Vagina (tissue), 2 donors: ENCODE measurements around the gene GPR55. TPM values are rescaled to one million over a fixed set of nuclear protein-coding genes. Genes with fewer than 3 reads are reported as not detected.

Experiments used
- DNase-seq, 2 donors: peaks; one replicate each; pipeline ENCODE4 v3.0.0-alpha.2; 2017; ENCODE audit errors: extremely low spot score in 2 of 2
- H3K27ac ChIP-seq: fragments of 200-600 bp; sonication (generic); one replicate; pipeline ENCODE4 v1.5.1; 2019
- H3K27me3 ChIP-seq: fragments of 200-600 bp; sonication (generic); one replicate; pipeline ENCODE4 v1.5.1; 2019
- H3K36me3 ChIP-seq, 2 donors: fragments of 200-600 bp; sonication (generic); one replicate each; pipeline ENCODE4 v1.5.1; 2017 to 2019
- H3K4me1 ChIP-seq: fragments of 200-600 bp; sonication (generic); one replicate; pipeline ENCODE4 v1.5.1; 2019
- H3K4me3 ChIP-seq, 2 donors: fragments of 200-600 bp; sonication (generic); 1 replicate in 1 of 2; 2 replicates in 1 of 2; pipeline ENCODE4 v1.5.1; 2016 to 2019
- H3K9me3 ChIP-seq: fragments of 200-600 bp; sonication (generic); one replicate; pipeline ENCODE4 v1.5.1; 2019
- POLR2A ChIP-seq, 2 donors: fragments of 450-650 bp; IDR thresholded peaks; one replicate each; pipeline ENCODE4 v1.6.1; 2017; ENCODE audit warnings: antibody characterized with exemption in 2 of 2, mild to moderate bottlenecking in 2 of 2, moderate library complexity in 2 of 2
- POLR2AphosphoS5 ChIP-seq, 2 donors: sonication (generic); formaldehyde crosslinking; IDR thresholded peaks; one replicate each; pipeline ENCODE4 v1.9.0; 2017; ENCODE audit warnings: antibody characterized with exemption in 2 of 2, mild to moderate bottlenecking in 2 of 2, low read depth in 1 of 2; ENCODE audit not compliant: insufficient read depth in 1 of 2
- intact Hi-C: fragments of 100-400 bp; cut with DNase I; formaldehyde crosslinking; loops from one replicate; pipeline ENCODE4 v1.15.1; 2023
- total RNA-seq: library from RNA; depleted of rRNA; stranded (reverse); fragments of >200 nt; gene quantifications from one replicate; pipeline ENCODE4 v1.2.3, GENCODE V29; 2016
- TF ChIP-seq, protein P1 (sequence below), 3 experiments: fragments of 450-650 bp in 2 of 3; fragments of 200-600 bp in 1 of 3; sonication (generic) in 1 of 3; IDR thresholded peaks; one replicate each; pipeline ENCODE4 v1.5.1; 2017 to 2019; ENCODE audit warnings: antibody characterized with exemption in 3 of 3, mild to moderate bottlenecking in 2 of 3, moderate library complexity in 2 of 3

GPR55 gene
- total RNA-seq, 1 donor from 2014 or later = 2.7 TPM

DNA sequence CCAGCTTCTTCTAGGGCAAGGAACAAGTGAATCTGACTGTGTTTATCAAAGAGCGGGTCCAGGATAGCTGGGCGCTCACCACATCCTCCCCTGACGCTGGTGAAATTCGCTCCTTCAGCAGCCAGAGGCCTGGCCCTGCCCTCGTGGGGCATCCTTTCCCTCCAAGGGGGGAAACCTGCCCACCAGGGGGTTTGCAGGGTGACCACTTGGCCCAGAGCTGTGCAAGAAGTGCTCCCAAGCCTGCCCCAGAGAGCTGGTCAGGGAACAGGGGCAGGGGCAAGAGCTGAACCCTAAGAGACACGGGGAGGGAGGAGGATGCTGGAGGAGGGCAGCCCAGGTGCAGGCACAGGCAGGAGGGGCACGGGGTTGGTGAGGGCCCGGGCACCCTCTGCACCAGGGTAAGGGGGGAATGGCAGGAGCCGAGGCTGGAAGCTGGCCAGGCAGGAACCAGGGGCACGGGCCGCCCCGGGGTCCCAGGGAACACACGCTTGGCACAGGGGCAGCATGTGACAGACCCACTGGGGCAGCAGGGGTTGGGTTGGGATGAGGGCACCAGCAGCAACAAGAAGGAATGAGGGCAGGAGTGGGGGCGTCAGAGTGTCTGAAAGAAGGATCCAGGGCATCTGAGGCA, 2.8 kb upstream of the GPR55 start:
- Histone ChIP-seq H3K4me3 (no peak overlapping the region), H3K27ac (no peak overlapping the region), H3K36me3 (no peaks in the 10 kb centered on the region), H3K27me3 (no peaks in the 10 kb centered on the region), H3K9me3 (no peaks in the 10 kb centered on the region), H3K4me1 (peaks cover 8% of the 10 kb centered on the region)
- TF ChIP-seq POLR2AphosphoS5 (IDR thresholded peaks at IDR 0.05; ENCODE audit: insufficient read depth in 1 of 2, low read depth in 1 of 2) (no peak), POLR2A (IDR thresholded peaks at IDR 0.05) (no peak)
- TF ChIP-seq, protein P1, sequence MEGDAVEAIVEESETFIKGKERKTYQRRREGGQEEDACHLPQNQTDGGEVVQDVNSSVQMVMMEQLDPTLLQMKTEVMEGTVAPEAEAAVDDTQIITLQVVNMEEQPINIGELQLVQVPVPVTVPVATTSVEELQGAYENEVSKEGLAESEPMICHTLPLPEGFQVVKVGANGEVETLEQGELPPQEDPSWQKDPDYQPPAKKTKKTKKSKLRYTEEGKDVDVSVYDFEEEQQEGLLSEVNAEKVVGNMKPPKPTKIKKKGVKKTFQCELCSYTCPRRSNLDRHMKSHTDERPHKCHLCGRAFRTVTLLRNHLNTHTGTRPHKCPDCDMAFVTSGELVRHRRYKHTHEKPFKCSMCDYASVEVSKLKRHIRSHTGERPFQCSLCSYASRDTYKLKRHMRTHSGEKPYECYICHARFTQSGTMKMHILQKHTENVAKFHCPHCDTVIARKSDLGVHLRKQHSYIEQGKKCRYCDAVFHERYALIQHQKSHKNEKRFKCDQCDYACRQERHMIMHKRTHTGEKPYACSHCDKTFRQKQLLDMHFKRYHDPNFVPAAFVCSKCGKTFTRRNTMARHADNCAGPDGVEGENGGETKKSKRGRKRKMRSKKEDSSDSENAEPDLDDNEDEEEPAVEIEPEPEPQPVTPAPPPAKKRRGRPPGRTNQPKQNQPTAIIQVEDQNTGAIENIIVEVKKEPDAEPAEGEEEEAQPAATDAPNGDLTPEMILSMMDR (IDR thresholded peaks at IDR 0.05) = no peak
- intact Hi-C loops = no loop called here
- DNase-seq = no peak

DNA sequence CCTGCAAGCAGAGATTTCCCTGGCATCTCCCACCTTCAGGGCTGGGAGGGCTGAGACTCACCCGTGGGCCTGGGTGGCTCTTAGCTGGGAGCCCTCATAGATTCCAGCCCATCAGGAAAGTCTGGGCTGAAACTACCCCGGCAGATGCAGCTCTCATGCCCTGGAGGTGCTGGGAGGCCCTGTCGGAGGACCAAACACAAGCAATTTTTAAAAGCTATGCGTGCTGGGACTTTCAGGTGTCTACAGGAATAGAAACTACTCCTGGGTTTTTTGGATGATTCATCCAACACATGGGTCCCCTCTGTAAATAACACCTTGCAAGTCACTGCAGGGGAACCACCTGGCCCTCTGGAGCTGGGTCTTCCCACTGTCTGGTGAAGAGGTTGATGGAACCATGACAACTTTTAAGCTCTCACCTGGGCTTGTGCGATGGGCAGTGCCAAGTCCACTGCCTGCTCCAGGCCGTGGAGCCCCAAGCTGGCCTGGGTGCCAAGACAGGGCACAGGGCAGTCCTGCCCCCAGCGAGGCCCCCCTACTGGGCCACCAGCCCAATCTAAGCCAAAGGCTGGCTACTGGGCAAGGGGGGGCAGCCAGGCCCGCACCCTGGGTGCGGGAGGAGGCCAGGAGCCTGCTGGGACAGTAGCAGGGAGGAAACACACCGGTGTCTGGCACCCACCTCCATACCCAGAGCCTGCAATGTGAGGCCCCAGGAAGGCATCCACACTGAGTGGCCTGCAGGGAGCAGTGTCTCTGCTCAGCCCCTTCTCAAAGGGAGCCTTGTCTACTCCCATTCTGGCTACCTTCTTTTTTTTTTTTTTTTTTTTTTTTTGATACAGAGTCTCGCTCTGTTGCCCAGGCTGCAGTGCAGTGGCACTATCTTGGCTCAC, 1.1 kb upstream of the GPR55 start:
- TF ChIP-seq POLR2A (IDR thresholded peaks at IDR 0.05) (no peak), POLR2AphosphoS5 (IDR thresholded peaks at IDR 0.05; ENCODE audit: insufficient read depth in 1 of 2, low read depth in 1 of 2) (no peak)
- TF ChIP-seq, protein P1 (IDR thresholded peaks at IDR 0.05) = no peak
- intact Hi-C loops = no loop called here
- Histone ChIP-seq H3K9me3 (no peaks in the 10 kb centered on the region), H3K36me3 (no peaks in the 10 kb centered on the region), H3K4me1 (no peaks in the 10 kb centered on the region), H3K27ac (no peak overlapping the region), H3K27me3 (no peaks in the 10 kb centered on the region), H3K4me3 (no peak overlapping the region)
- no peak for DNase-seq

DNA sequence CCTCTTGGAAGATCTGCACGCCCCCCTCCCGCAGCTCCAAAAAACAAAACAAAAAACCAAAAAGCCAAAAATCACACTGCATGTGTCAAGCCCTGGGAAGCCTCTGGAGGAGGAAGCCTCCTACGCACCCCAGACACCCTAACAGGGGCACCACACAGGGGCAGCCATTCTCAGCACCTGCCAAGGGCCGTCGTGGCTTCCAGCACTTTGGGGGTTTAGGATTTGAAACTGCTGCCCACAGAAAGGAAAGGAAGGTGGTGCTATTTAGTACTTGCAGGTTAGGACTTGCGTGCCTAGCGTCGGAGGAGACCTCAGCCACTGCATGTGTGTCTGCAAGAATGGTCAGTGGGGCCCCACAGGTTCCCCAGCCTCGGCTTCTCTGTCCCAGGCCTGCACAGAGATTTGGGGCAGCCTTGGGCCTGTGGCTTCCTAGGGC, 419 bp upstream of the GPR55 start:
- TF ChIP-seq POLR2A (IDR thresholded peaks at IDR 0.05) (no peak), POLR2AphosphoS5 (IDR thresholded peaks at IDR 0.05; ENCODE audit: insufficient read depth in 1 of 2, low read depth in 1 of 2) (no peak)
- TF ChIP-seq, protein P1 (IDR thresholded peaks at IDR 0.05) = no peak
- no peak overlapping the region for H3K4me3 ChIP-seq
- H3K27ac ChIP-seq = no peak overlapping the region
- H3K9me3 ChIP-seq = no peaks in the 10 kb centered on the region
- H3K36me3 ChIP-seq = no peaks in the 10 kb centered on the region
- H3K27me3 ChIP-seq = no peaks in the 10 kb centered on the region
- intact Hi-C loops = no loop called here
- no peak for DNase-seq
- no peaks in the 10 kb centered on the region for H3K4me1 ChIP-seq

DNA sequence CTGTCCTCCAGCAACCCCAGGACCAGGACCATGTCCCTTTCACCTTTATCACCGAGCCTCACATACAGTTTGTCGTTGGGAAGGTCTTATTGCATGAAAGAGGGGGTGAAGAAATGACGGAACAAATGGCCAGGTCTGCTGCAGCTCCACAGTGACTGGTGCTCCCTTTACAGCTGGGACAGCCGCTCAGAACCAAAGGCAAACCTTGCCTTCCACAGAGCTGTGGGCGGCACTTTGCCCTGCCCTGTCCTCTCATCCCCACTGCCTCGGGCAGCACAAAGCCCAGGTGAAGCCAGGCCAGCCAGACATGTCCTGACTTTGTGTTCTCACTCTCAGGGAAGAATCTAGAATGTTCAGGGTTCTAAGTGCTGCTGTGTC, 961 bp downstream of the GPR55 start:
- no peak overlapping the region for H3K4me3 ChIP-seq
- TF ChIP-seq POLR2A (IDR thresholded peaks at IDR 0.05) = no peak
- TF ChIP-seq, protein P1 (IDR thresholded peaks at IDR 0.05) = no peak
- no peak for TF ChIP-seq POLR2AphosphoS5 (IDR thresholded peaks at IDR 0.05; ENCODE audit: insufficient read depth in 1 of 2, low read depth in 1 of 2)
- intact Hi-C loops = no loop called here
- H3K27me3 ChIP-seq = no peaks in the 10 kb centered on the region
- no peak for DNase-seq
- no peaks in the 10 kb centered on the region for H3K36me3 ChIP-seq
- no peaks in the 10 kb centered on the region for H3K9me3 ChIP-seq
- H3K27ac ChIP-seq = no peak overlapping the region
- no peaks in the 10 kb centered on the region for H3K4me1 ChIP-seq
